Tibial nerve (tissue), 4 donors: ENCODE results near the gene DPEP3. TPM values are rescaled to one million over a fixed set of nuclear protein-coding genes. Genes with fewer than 3 reads are reported as not detected.
A peak's percentile ranks its signal among the peaks of the same experiment; 100 is the strongest.

ENCODE experiments used
- DNase-seq, 2 donors: peaks; one replicate each; pipeline ENCODE4 v3.0.0-alpha.2; 2019; ENCODE audit warnings: low spot score in 2 of 2
- H3K27ac ChIP-seq, 4 donors: fragments of 200-600 bp; sonication (generic) in 3 of 4; one replicate each; pipeline ENCODE4 v1.5.1; 2017 to 2019; ENCODE audit warnings: mild to moderate bottlenecking in 1 of 4
- H3K27me3 ChIP-seq, 2 donors: fragments of 200-600 bp; sonication (generic) in 1 of 2; one replicate each; pipeline versions ENCODE4 v1.5.1 to v1.6.0; 2017 to 2019
- H3K36me3 ChIP-seq, 3 donors: fragments of 200-600 bp; sonication (generic); one replicate each; pipeline ENCODE4 v1.5.1; 2018 to 2019
- H3K4me1 ChIP-seq, 4 donors: fragments of 200-600 bp; sonication (generic) in 3 of 4; one replicate each; pipeline ENCODE4 v1.5.1; 2017 to 2019
- H3K4me3 ChIP-seq, 4 donors: fragments of 200-600 bp; sonication (generic) in 3 of 4; one replicate each; pipeline ENCODE4 v1.5.1; 2017 to 2019; ENCODE audit warnings: mild to moderate bottlenecking in 1 of 4, moderate library complexity in 1 of 4
- H3K9me3 ChIP-seq, 4 donors: fragments of 200-600 bp; sonication (generic) in 3 of 4; one replicate each; pipeline ENCODE4 v1.5.1; 2017 to 2019
- EP300 ChIP-seq, 2 donors: sonication (generic); formaldehyde crosslinking; IDR thresholded peaks; one replicate each; pipeline ENCODE4 v1.6.1; 2017; ENCODE audit warnings: antibody characterized with exemption in 2 of 2, mild to moderate bottlenecking in 1 of 2
- POLR2A ChIP-seq, 2 donors: fragments of 450-650 bp; IDR thresholded peaks; one replicate each; pipeline ENCODE4 v1.6.1; 2017; ENCODE audit warnings: antibody characterized with exemption in 2 of 2, mild to moderate bottlenecking in 2 of 2, moderate library complexity in 2 of 2
- WGBS, 2 donors: methylation state at CpG; one replicate each; pipeline ENCODE4 v1.1.5; 2018; 5-methylcytosine and 5-hydroxymethylcytosine counted together
- total RNA-seq, 4 donors: library from RNA; depleted of rRNA; stranded (reverse); fragments of >200 nt; gene quantifications; one replicate each; pipeline ENCODE4 v1.1.0, GENCODE V29; 2016
- TF ChIP-seq, protein P1 (sequence below), 5 experiments: fragments of 200-600 bp in 3 of 5; fragments of 450-650 bp in 2 of 5; sonication (generic) in 3 of 5; IDR thresholded peaks; one replicate each; pipeline ENCODE4 v1.5.1; 2016 to 2019; ENCODE audit warnings: antibody characterized with exemption in 5 of 5, mild to moderate bottlenecking in 3 of 5, moderate library complexity in 2 of 5

DPEP3 gene
- total RNA-seq, 4 donors from 2014 or later = 0.66 TPM; not detected in 3

- Histone ChIP-seq H3K36me3 (no peaks in the 10 kb centered on the region), H3K9me3 (no peaks in the 10 kb centered on the region), H3K27ac (no peak overlapping the region), H3K4me3 (no peak overlapping the region), H3K27me3 (no peaks in the 10 kb centered on the region), H3K4me1 (peaks cover 0 to 19% (median 14%) of the 10 kb centered on the region in 4 donors)
- DNase-seq = no peak
- 90 to 91% methylated on average over 9 of the region's 9 CpGs for WGBS, 2 donors
- TF ChIP-seq POLR2A (IDR thresholded peaks at IDR 0.05) (no peak), EP300 (IDR thresholded peaks at IDR 0.05) (no peak)
- TF ChIP-seq, protein P1, sequence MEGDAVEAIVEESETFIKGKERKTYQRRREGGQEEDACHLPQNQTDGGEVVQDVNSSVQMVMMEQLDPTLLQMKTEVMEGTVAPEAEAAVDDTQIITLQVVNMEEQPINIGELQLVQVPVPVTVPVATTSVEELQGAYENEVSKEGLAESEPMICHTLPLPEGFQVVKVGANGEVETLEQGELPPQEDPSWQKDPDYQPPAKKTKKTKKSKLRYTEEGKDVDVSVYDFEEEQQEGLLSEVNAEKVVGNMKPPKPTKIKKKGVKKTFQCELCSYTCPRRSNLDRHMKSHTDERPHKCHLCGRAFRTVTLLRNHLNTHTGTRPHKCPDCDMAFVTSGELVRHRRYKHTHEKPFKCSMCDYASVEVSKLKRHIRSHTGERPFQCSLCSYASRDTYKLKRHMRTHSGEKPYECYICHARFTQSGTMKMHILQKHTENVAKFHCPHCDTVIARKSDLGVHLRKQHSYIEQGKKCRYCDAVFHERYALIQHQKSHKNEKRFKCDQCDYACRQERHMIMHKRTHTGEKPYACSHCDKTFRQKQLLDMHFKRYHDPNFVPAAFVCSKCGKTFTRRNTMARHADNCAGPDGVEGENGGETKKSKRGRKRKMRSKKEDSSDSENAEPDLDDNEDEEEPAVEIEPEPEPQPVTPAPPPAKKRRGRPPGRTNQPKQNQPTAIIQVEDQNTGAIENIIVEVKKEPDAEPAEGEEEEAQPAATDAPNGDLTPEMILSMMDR (IDR thresholded peaks at IDR 0.05) = no peak
Observed at GRCh38 chr16:67971111-67971510, 9.2 kb downstream of the DPEP3 start.

- H3K27me3 ChIP-seq = no peaks in the 10 kb centered on the region
- peak overlapping the region; percentile 89 to 99 (median 96) for H3K27ac ChIP-seq
- DNase-seq = no peak
- H3K4me1 ChIP-seq = peaks cover 0 to 36% (median 27%) of the 10 kb centered on the region in 4 donors
- 37 to 38% methylated on average over 38 to 40 of the region's 40 CpGs for WGBS, 2 donors
- H3K4me3 ChIP-seq = peak overlapping the region; percentile 80 to 100 (median 92)
- no peaks in the 10 kb centered on the region for H3K9me3 ChIP-seq
- no peaks in the 10 kb centered on the region for H3K36me3 ChIP-seq
- TF ChIP-seq EP300 (IDR thresholded peaks at IDR 0.05) = no peak
- TF ChIP-seq, protein P1 (IDR thresholded peaks at IDR 0.05) = no peak
Observed at GRCh38 chr16:67969254-67970039, 10.9 kb downstream of the DPEP3 start.

- WGBS, 2 donors = 1 to 4% methylated on average over 33 to 44 of the region's 78 CpGs
- Histone ChIP-seq H3K4me3 (peak within 1 kb of the TSS; percentile 80 to 100 (median 92)), H3K4me1 (peaks cover 0 to 44% (median 35%) of the 10 kb centered on the region in 4 donors), H3K27ac (peak within 1 kb of the TSS; percentile 89 to 99 (median 96)), H3K9me3 (no peaks in the 10 kb centered on the region), H3K36me3 (no peaks in the 10 kb centered on the region), H3K27me3 (no peaks in the 10 kb centered on the region)
- TF ChIP-seq POLR2A (IDR thresholded peaks at IDR 0.05) (peak; percentile 79 to 96), EP300 (IDR thresholded peaks at IDR 0.05) (peak in 1 of 2 donors; percentile 85)
- TF ChIP-seq, protein P1 (IDR thresholded peaks at IDR 0.05) = peak in 2 of 5 experiments; percentile 28 to 39
- DNase-seq = peak; percentile 65 to 75
Observed at GRCh38 chr16:67968400-67969253, 11.7 kb downstream of the DPEP3 start, which contains the start of gene SLC12A4. Gene SLC12A4, minus strand, starts transcription at chr16:67968637. Its CDS starts 84 bp downstream, at chr16:67968553.

- H3K27me3 ChIP-seq = no peaks in the 10 kb centered on the region
- peak overlapping the region; percentile 80 to 100 (median 92) for H3K4me3 ChIP-seq
- WGBS, 2 donors = 0 to 1% methylated on average over 21 to 27 of the region's 45 CpGs
- peaks cover 0 to 4% (median 0%) of the 10 kb centered on the region in 3 donors for H3K36me3 ChIP-seq
- DNase-seq = no peak
- H3K4me1 ChIP-seq = peaks cover 0 to 50% (median 41%) of the 10 kb centered on the region in 4 donors
- H3K9me3 ChIP-seq = no peaks in the 10 kb centered on the region
- TF ChIP-seq, protein P1 (IDR thresholded peaks at IDR 0.05) = no peak
- TF ChIP-seq EP300 (IDR thresholded peaks at IDR 0.05) = no peak
- TF ChIP-seq POLR2A (IDR thresholded peaks at IDR 0.05) = no peak
- peak overlapping the region; percentile 89 to 99 (median 96) for H3K27ac ChIP-seq
Observed at GRCh38 chr16:67967958-67968399, 12.3 kb downstream of the DPEP3 start.
